ENCODE measurements around the gene KLHL1. TPM values are rescaled to one million over a fixed set of nuclear protein-coding genes. Genes with fewer than 3 reads are reported as not detected.

The KLHL1 gene
- total and polyA plus RNA-seq, 9 of the 15 experiments (the other 6 are each of a cell fraction or from before 2014, with no cell fraction given), result not detected

DNA sequence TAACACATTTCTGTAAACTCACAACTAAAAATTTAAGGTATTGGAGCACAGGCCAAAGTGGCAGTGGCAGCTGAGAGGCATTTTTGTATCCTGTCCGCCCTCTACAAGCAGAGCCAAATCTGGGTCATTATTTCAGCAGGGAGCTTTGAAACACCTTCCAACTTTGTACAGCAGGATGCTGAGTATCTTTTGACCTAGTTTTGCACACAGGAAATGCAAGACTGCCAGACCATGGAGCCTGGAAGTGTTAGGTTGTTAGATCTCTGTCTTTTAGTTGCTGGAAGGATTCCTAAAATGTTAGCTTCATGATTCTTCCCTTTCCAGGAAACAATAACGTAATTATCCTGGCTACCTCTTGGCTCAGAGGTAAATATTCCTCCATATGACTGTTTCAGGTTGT, 149.2 kb downstream of the KLHL1 start (continued):
- TF ChIP-seq, protein P1, sequence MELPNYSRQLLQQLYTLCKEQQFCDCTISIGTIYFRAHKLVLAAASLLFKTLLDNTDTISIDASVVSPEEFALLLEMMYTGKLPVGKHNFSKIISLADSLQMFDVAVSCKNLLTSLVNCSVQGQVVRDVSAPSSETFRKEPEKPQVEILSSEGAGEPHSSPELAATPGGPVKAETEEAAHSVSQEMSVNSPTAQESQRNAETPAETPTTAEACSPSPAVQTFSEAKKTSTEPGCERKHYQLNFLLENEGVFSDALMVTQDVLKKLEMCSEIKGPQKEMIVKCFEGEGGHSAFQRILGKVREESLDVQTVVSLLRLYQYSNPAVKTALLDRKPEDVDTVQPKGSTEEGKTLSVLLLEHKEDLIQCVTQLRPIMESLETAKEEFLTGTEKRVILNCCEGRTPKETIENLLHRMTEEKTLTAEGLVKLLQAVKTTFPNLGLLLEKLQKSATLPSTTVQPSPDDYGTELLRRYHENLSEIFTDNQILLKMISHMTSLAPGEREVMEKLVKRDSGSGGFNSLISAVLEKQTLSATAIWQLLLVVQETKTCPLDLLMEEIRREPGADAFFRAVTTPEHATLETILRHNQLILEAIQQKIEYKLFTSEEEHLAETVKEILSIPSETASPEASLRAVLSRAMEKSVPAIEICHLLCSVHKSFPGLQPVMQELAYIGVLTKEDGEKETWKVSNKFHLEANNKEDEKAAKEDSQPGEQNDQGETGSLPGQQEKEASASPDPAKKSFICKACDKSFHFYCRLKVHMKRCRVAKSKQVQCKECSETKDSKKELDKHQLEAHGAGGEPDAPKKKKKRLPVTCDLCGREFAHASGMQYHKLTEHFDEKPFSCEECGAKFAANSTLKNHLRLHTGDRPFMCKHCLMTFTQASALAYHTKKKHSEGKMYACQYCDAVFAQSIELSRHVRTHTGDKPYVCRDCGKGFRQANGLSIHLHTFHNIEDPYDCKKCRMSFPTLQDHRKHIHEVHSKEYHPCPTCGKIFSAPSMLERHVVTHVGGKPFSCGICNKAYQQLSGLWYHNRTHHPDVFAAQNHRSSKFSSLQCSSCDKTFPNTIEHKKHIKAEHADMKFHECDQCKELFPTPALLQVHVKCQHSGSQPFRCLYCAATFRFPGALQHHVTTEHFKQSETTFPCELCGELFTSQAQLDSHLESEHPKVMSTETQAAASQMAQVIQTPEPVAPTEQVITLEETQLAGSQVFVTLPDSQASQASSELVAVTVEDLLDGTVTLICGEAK (IDR thresholded peaks at IDR 0.05), result no peak
- TF ChIP-seq, protein P1 (CRISPR knock-in tag; IDR thresholded peaks at IDR 0.05), result no peak
- TF ChIP-seq HMG20A (CRISPR knock-in tag; conservative IDR thresholded peaks at IDR 0.05), result no peak
